ENCODE data around the gene MAIP1.

Gene MAIP1

DNA sequence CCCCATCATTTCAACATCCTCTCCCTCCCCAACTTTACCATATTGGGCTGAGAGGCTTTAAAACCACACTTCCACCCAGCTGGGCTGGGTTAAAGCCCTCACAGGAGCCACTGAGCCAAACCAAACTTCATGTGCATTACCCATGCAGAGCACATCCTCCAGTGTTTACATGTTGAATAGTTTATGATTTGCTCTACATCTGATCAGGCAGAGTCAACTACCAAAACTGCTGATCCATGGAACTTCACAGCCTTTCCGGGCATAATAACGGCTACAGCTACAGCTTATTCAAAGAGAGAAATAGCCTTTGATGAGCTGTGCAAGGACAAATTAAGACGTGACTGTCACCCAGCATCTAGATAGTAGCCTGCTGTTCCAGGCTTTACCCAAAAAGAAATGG, 39.0 kb downstream of the MAIP1 start:
- TF ChIP-seq, protein P1, sequence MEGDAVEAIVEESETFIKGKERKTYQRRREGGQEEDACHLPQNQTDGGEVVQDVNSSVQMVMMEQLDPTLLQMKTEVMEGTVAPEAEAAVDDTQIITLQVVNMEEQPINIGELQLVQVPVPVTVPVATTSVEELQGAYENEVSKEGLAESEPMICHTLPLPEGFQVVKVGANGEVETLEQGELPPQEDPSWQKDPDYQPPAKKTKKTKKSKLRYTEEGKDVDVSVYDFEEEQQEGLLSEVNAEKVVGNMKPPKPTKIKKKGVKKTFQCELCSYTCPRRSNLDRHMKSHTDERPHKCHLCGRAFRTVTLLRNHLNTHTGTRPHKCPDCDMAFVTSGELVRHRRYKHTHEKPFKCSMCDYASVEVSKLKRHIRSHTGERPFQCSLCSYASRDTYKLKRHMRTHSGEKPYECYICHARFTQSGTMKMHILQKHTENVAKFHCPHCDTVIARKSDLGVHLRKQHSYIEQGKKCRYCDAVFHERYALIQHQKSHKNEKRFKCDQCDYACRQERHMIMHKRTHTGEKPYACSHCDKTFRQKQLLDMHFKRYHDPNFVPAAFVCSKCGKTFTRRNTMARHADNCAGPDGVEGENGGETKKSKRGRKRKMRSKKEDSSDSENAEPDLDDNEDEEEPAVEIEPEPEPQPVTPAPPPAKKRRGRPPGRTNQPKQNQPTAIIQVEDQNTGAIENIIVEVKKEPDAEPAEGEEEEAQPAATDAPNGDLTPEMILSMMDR (IDR thresholded peaks at IDR 0.05; ENCODE audit: low read depth, low read length, missing control alignments): no peak
- H3K4me3 ChIP-seq (replicated peaks; ENCODE audit: low read depth, low read length): no peak overlapping the region
- no peak for DNase-seq (ENCODE audit: extremely low read depth, low read depth)

DNA sequence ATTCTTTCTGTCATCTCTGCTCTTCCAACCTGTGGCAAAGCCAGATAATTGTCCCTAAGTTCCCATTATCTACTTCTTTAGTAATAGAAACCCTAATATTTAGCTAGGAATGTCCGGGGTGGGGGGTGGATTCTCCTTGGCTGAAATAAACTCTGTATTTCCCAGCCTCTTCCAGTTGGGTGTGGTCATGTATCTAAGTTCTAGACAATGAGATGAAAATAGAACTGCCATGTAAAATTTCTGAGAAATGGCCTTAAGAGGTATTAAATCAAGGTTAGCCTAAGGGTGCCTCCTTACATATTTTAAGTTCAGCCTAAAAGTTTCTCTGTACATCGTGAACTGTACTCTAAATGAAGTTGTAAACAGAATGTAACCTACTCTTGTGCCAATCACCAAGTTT, 39.5 kb downstream of the MAIP1 start:
- H3K4me3 ChIP-seq (replicated peaks; ENCODE audit: low read depth, low read length): no peak overlapping the region
- TF ChIP-seq, protein P1 (IDR thresholded peaks at IDR 0.05; ENCODE audit: low read depth, low read length, missing control alignments): no peak
- DNase-seq (ENCODE audit: extremely low read depth, low read depth): no peak

DNA sequence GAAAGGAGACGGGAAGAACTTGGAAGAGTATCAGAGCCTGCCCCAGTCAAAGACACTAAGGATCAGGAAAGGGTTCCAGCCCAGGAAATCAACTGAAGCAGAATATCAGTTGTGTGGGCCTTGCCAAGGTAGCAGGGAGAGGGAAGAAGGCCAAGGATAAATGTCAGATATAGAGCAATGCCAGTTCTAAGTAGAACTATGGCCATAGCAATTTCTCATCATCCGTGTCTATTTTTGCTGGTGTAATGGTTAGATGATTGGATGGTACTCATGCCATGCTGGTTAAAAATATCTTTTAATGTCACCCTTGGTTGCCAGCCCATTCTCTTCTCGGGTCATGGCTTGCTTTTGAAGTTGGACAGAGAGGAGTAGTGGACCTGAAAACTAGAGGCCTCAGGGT, 41.9 kb downstream of the MAIP1 start:
- TF ChIP-seq, protein P1 (IDR thresholded peaks at IDR 0.05; ENCODE audit: low read depth, low read length, missing control alignments): no peak
- H3K4me3 ChIP-seq (replicated peaks; ENCODE audit: low read depth, low read length): no peak overlapping the region
- no peak for DNase-seq (ENCODE audit: extremely low read depth, low read depth)

DNA sequence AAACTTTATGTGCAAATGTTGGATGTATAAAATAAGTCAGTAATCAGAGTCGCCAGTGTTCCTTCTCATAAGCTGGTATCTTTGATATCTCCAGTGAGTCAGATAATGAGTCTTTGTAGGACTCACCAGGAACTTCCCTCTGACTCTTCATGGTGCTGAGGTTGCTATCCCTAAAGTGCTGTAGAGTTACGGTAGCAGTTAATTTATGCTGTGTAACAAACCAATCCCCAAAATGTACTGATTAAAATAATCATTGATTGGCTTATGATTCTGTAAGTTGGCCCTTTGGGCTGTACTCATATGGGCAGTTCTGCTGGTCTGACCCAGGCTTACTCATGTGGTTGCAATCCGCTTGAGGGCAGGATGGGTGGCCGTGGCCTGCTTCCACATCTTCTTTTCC, 43.8 kb downstream of the MAIP1 start:
- TF ChIP-seq, protein P1 (IDR thresholded peaks at IDR 0.05; ENCODE audit: low read depth, low read length, missing control alignments): no peak
- no peak for DNase-seq (ENCODE audit: extremely low read depth, low read depth)
- no peak overlapping the region for H3K4me3 ChIP-seq (replicated peaks; ENCODE audit: low read depth, low read length)

DNA sequence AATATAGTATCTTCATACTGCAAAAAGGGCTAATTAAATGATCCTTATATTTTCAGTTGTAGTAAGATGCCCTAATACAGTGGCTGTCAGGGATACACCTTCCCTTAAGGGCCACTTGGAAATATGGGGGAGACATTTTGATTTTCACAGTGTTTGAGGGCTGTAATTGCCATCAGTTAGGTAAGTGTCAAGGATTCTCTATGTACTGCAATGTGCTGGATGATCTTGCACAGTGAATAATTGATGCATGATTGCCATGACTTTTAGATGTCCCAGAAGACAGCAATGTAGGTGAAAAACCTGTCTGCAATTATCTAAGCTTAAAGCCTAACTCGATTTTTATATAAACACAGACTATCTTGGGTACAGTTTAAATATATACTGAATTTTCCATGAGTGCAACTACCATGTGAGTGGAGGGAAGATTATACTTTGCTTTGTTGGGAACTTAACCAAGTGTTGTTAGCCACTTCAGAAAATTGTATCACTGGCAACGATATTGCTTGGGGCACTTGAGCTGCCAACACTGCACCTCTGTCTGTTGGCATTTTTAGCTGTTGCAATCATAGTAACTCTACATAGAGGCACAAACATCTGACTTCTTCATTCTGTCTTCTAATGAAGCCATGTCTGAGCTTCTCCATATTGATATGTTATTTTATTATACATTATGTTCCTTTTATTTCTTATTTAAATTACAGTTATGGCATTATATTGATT, 45.2 kb downstream of the MAIP1 start:
- DNase-seq (ENCODE audit: extremely low read depth, low read depth): no peak
- TF ChIP-seq, protein P1 (IDR thresholded peaks at IDR 0.05; ENCODE audit: low read depth, low read length, missing control alignments): no peak
- H3K4me3 ChIP-seq (replicated peaks; ENCODE audit: low read depth, low read length): no peak overlapping the region

DNA sequence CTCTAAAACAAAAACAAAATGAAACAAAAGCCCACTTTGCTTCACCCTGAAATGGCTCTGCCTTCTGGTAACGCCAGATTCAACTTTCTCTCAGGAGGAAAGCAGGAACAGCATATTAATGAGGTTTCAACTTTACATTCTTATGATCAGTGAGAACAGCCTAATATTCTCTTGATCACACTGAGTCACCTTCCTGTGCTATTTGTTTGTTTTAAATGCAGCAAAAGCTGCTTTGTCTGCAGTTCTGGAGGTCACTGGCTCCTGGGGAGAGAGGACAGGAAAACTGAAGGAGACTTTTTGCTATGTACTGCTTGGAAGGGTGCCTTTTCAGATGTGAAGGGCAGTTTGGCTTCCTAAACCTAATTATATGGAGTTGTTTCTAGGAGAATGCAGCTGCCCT, 48.1 kb downstream of the MAIP1 start:
- TF ChIP-seq, protein P1 (IDR thresholded peaks at IDR 0.05; ENCODE audit: low read depth, low read length, missing control alignments): no peak
- no peak for DNase-seq (ENCODE audit: extremely low read depth, low read depth)
- H3K4me3 ChIP-seq (replicated peaks; ENCODE audit: low read depth, low read length): no peak overlapping the region

DNA sequence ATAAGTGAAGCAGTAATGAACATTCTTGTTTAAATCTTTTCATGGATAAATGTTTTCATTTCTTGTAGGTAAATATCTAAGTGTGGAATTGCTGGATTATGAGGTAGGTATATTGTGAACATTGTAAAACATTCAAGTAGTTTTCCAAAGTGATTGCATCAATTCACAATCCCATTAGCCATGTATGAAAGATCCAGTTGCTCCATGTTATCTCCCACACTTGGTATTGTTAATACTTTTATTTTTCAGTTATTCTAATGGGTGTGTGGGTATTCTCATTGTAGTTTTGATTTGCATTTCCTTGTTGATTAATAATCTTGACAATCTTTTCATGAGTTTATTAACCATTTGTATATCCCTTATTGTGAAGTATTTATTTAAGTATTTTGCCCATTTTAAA, 50.3 kb downstream of the MAIP1 start:
- no peak overlapping the region for H3K4me3 ChIP-seq (replicated peaks; ENCODE audit: low read depth, low read length)
- TF ChIP-seq, protein P1 (IDR thresholded peaks at IDR 0.05; ENCODE audit: low read depth, low read length, missing control alignments): no peak
- no peak for DNase-seq (ENCODE audit: extremely low read depth, low read depth)

All from HFF-Myc (cell line).